Lower leg skin (tissue), 4 donors: ENCODE results near the gene P3H2. TPM values are rescaled to one million over a fixed set of nuclear protein-coding genes. Genes with fewer than 3 reads are reported as not detected.

Experiments used
- DNase-seq, 2 donors: peaks; one replicate each; pipeline ENCODE4 v3.0.0-alpha.2; 2019; ENCODE audit warnings: low spot score in 2 of 2
- H3K4me3 ChIP-seq: fragments of 200-600 bp; sonication (generic); 2 replicates; pipeline ENCODE4 v1.5.1; 2017; ENCODE audit warnings: mild to moderate bottlenecking, low read depth; ENCODE audit not compliant: poor library complexity, severe bottlenecking
- CTCF ChIP-seq, 3 donors: fragments of 450-650 bp; IDR thresholded peaks; one replicate each; pipeline ENCODE4 v1.5.1; 2016; ENCODE audit warnings: antibody characterized with exemption in 3 of 3, mild to moderate bottlenecking in 3 of 3, moderate library complexity in 2 of 3
- POLR2A ChIP-seq, 2 donors: fragments of 450-650 bp; IDR thresholded peaks; one replicate each; pipeline ENCODE4 v1.6.1; 2016 to 2017; ENCODE audit warnings: antibody characterized with exemption in 2 of 2, mild to moderate bottlenecking in 1 of 2, moderate library complexity in 1 of 2
- WGBS, 2 donors: methylation state at CpG; one replicate each; pipeline ENCODE4 v1.1.5; 2018; 5-methylcytosine and 5-hydroxymethylcytosine counted together
- intact Hi-C: fragments of 100-400 bp; cut with DNase I; formaldehyde crosslinking; loops from one replicate; pipeline ENCODE4 v1.15.0; 2023; ENCODE audit warnings: low total_unique reads
- total RNA-seq, 4 donors: library from RNA; depleted of rRNA; stranded (reverse); fragments of >200 nt; gene quantifications; one replicate each; pipeline ENCODE4 v1.1.0, GENCODE V29; 2016

Gene P3H2
- total RNA-seq, 4 donors from 2014 or later: 20.0 to 41.9 (median 35.6) TPM

- DNase-seq: no peak
- TF ChIP-seq POLR2A (IDR thresholded peaks at IDR 0.05): no peak
- no peak for TF ChIP-seq CTCF (IDR thresholded peaks at IDR 0.05)
- WGBS, 2 donors: 84 to 87% methylated on average over 4 of the region's 4 CpGs
- intact Hi-C loops: no loop called here
- no peak overlapping the region for H3K4me3 ChIP-seq
Measured at GRCh38 chr3:190055773-190056172, 64.9 kb downstream of the P3H2 start.

- TF ChIP-seq CTCF (IDR thresholded peaks at IDR 0.05): no peak
- TF ChIP-seq POLR2A (IDR thresholded peaks at IDR 0.05): no peak
- DNase-seq: no peak
- 35 to 52% methylated on average over 4 of the region's 4 CpGs for WGBS, 2 donors
- no peak overlapping the region for H3K4me3 ChIP-seq
- intact Hi-C loops: no loop called here
Measured at GRCh38 chr3:190053919-190054672, 66.6 kb downstream of the P3H2 start.

- 41 to 56% methylated on average over 2 of the region's 2 CpGs for WGBS, 2 donors
- H3K4me3 ChIP-seq: no peak overlapping the region
- TF ChIP-seq POLR2A (IDR thresholded peaks at IDR 0.05): no peak
- no peak for TF ChIP-seq CTCF (IDR thresholded peaks at IDR 0.05)
- intact Hi-C loops: no loop called here
- DNase-seq: no peak
Measured at GRCh38 chr3:190051641-190052040, 69.1 kb downstream of the P3H2 start.

GRCh38 chr3:190048932-190049441 lies 71.7 kb downstream of the P3H2 start:
- intact Hi-C loops: no loop called here
- no peak overlapping the region for H3K4me3 ChIP-seq
- WGBS, 2 donors: 17 to 21% methylated on average over 9 of the region's 9 CpGs

GRCh38 chr3:190044974-190045373 lies 75.7 kb downstream of the P3H2 start:
- TF ChIP-seq CTCF (IDR thresholded peaks at IDR 0.05): no peak
- no peak for TF ChIP-seq POLR2A (IDR thresholded peaks at IDR 0.05)
- 84 to 86% methylated on average over 2 of the region's 2 CpGs for WGBS, 2 donors
- H3K4me3 ChIP-seq: no peak overlapping the region
- intact Hi-C loops: no loop called here
- no peak for DNase-seq

More at GRCh38 chr3:190048932-190049441, 71.7 kb downstream of the P3H2 start:
- DNase-seq: no peak
- no peak for TF ChIP-seq POLR2A (IDR thresholded peaks at IDR 0.05)
- no peak for TF ChIP-seq CTCF (IDR thresholded peaks at IDR 0.05)
